8988T (cell line): ENCODE data around the gene SH3TC1.

ENCODE experiments used
- DNase-seq: peaks from one replicate; pipeline ENCODE4 v3.0.0; 2011

SH3TC1 gene

DNA sequence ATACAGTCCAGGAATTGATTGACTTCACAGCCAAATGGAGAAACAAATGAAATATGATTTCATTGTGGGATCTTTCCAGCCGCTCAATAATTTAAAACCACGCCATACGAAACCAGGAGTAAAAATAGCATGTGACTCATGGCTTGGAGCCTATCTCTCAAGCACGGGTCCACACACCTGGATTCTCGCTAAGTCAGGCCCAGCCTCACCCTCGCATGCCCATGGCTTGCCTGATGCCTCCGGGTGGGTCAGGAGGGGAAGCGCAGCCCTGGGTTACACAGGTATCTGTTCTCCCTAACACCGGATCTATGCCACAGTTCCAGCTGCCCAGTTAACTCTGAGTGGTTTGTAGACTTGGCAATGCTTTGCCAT is 34.9 kb upstream of the SH3TC1 start:
- DNase-seq: no peak

DNA sequence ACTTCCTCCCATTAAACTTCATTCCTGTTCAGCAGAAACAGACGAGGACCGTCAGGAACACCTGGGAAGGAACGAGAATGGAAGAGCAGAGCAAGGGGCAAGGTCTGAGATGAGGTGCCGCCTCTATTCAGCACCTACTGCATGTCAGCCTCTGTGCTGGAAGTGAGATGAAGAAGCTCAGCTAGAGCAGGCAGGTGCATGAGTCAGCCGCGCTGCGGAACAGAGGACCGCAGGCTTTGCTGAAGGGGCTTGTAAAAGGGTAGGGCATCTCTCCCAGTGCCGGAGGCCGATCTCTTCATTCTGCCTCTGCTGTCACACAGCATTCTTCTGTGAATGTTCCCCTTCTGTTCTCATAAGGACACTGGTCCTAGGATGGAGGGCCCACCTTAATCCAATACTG is 34.4 kb upstream of the SH3TC1 start:
- no peak for DNase-seq

DNA sequence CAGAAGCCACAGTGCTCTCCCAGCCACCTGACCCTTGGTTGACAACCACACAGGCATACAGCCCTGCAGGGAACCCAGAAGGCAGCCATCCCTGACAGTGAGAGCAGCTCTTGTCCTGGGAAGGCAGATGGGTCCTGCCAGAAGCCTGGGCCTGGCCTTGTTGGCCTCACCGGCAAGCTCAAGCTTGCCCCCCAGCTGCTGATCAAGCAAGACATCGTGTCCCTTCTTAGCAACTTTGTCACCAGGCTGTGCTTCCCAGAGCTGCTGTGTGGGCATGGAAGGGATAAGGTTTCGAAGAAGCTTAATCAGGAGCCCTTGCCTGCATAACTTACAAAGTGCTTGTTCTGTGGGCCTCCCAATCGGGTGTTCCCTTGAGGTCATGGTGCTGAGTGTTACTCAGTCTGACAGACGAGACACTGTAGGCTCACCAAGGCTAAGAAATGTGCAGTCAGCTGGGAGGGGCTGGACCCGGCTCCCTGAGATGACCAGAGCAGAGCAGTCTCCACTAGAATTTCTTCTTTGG is 33.7 kb upstream of the SH3TC1 start:
- DNase-seq: no peak

DNA sequence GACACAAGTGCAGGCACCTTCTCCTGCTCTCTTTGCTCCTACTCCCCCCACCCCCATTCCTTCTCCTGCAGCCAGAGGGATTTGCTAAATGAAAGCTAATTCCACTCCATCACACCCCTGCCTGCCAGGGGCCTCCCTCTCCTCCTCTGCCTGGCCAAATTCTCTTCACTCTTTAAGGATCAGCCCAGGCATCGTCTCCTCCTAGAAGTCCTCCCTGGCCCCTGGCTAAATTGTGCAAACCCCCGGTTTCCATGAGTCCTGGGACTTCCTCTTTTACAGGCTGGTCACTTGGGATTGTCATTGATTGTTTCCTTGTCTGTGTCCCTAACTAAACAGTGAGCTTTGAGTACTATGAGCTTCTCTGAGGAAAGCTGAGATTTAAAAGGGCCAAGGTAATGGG is 31.8 kb upstream of the SH3TC1 start:
- DNase-seq: no peak

DNA sequence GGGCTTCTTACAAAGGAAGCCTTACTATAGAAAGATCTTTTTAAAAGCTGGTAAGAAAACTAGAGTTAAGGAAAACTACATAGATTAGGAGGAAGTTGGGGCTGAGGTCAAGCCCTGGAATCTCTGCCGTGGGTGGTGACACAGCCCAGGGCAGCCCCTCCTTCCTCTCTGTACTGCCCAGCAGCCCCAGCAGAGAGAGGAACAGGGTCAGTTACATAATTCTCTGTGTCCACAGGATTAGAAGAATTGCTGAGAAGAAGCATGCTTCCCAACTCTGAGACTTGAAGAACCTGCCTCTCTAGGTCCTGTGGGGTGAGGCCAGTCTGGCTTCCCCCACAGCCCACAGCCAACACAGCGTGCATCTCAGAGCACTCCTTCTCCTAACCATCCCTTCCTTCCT is 31.3 kb upstream of the SH3TC1 start:
- no peak for DNase-seq

DNA sequence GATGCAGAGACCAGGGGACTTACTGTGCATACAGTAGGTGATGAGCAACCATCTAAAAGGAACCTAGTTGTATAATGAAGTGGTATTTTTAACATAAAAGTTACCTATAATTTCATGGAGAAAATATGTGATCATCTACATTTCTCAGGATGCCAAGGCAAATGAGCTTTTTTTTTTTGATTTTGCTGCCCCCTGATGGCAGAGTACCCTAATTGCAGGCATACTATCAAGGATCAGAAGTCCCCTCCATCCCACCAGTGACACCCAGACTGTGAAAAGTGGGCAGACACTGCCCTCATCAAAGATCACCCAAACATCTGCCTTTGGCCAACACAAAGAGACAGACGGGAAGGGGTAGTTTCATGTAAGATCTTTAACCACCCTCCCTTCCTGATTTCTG is 30.9 kb upstream of the SH3TC1 start:
- DNase-seq: no peak

DNA sequence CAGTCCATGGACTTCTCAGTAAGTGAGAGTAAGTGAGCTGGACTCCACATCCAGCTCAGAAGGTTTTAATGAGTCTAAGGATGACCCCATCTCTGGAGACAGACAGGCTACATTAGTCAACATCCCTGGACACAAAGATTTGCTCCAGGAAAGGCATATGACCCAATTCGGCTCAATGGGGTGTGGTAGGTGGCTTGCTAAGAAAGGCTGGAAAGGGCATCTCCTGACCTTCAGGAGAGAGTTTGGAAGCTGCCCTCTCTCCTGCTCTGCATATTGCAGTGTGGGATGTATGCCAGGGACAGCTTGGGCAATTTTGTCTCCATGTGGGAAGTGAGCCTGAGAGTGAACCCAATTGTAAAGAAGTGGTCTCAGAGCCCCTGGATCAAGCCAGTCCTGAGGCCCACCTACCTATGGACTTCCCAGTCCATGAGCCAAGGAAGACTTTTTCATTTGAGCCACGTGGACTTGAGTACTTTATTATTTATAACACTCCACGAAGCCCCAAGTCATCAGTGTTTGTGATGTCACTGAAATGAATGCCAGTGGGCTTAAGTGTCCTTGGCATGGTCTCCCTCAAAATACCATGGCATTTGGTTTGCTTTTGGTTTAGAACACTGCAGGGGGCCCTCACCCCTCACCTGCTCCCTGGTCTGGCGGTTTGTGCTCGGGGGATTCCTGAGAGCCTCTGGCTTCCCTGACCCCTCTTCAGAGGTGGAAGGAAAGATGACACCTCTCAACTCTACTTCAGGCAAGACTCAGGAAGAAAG is 30.1 kb upstream of the SH3TC1 start:
- no peak for DNase-seq

DNA sequence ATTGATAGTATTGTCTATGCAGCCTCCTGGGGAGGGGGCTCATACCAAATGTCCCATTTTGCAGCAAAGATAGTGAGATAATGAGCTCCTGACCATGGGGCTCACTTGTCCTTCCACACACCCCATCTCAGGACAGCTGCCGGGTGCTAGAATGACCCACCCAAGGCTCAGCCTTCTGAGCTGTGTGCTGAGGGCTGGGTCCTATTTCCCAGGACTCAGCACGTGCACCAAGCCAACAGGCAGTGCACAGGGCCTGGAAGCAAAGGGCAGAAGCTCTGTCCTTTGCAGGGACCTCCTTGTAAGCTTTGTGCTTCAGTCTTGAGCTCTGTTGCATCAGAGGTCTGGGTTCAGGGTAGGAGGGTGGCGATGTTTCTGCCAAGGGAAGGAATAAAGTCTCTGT is 29.3 kb upstream of the SH3TC1 start:
- no peak for DNase-seq

DNA sequence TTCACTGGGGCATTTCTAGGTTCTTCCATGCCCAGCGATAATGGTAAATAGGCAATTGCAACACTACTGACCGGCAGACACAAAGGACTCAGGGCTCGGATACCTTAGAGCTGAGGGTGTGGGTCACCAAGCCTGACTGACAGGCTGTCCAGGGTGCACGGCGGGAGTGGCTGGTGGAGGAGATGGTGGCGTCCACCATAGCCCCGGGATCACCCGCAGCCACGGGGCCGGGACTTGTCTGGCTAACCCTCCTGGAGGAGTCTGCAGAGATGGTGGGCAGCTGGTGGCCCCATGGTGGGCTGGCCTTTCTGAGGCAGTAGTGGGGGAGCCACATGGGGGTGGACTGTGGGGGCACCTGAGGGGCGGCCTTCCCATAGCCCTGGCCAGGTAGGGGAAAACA is 28.7 kb upstream of the SH3TC1 start:
- DNase-seq: no peak

DNA sequence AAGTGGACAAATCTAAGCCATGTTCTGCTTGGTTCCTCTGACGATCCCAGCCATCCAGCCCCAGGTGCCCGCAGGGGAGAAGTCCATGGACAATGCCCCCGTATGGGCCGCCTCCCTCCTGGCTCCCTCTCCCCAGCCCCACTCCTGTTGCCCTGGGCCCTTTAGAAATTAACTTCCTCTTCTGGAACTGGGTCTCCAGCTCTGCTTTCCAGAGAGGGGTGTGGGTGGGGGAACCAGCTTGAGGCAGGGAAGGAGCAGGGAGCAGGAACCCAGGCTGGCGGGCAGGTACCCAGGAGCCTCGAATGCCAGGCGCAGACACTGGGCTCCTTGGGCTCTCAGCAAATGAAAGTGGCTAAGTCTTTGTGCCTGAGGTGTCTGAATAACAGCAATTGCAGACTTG is 27.8 kb upstream of the SH3TC1 start:
- DNase-seq: no peak

DNA sequence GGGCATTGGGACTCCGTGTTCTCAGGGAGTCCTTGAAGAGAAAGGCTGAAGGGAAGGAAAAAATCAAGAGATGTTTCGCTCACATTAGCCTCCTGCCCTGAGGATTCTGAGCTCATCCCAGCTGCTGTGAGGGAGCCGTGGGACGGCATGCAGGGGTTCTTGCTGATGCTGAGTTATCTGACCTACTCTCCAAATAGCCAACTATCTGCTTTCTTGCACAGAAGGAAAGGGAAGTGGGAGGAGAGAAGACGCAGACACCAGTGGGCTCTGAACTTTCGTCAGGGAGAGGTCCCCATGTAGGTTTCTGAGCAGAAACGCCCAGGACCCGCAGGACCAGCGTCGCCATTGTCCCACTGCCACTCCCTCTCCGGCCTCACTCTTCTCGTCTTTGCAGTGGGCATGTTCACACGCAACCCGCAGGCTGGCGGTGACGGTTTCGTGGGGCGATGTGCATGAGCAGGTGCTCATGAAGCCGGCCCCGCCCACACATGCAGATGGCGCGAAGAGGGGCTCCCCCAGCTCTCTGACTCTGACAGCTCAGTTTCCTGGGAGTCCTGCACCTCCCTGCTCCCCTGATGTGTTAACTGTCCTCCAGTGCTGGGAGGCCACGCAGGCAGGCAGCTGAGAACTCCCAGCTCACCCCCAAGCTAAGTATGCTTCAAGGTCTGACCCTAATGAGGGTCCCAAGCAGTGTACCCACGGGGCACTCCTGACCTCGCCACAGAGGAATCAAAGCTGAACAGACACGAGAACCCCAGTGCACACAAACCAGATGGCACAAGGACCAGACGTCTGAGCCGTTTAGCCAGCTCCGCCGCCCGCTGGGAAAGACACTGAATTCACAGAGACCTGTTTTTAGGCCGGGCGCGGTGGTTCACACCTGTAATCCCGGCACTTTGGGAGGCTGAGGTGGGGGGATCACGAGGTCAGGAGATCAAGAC is 26.8 kb upstream of the SH3TC1 start:
- no peak for DNase-seq

DNA sequence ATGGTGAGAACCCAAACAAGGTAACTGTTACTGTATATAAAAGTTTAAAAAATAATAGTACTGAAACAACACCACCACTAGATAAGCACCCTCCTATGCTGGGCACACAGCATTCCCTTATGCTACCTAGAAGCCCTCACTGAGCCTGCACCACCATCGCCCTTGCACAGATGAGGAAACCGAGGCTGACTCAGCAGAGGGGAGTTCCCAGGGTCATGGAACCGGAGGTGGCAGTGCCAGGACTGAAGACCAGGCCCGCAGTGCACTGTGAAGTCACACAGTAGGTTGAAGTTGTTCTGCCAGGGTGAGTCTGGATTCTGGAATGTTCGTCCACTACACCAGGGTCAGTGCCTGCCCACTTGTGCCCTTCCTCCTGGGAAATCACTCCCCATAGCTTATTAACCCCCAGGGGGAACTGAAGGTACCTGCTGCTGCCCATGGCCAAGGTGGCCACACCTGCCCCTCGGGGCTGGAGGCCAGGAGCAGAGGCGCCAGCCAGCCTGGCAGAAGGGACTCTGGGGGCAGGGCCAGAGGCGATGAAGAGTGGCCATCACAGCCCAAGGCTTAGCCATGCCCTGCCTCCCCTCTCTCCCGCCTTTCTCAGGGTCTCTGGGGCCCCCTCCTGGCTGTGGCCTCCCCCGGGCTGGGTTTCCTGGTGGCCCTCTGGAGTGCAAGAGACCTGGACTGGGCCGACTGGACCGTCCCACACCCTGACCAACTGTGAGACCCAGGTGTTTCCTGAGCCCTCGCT is 25.4 kb upstream of the SH3TC1 start:
- no peak for DNase-seq

DNA sequence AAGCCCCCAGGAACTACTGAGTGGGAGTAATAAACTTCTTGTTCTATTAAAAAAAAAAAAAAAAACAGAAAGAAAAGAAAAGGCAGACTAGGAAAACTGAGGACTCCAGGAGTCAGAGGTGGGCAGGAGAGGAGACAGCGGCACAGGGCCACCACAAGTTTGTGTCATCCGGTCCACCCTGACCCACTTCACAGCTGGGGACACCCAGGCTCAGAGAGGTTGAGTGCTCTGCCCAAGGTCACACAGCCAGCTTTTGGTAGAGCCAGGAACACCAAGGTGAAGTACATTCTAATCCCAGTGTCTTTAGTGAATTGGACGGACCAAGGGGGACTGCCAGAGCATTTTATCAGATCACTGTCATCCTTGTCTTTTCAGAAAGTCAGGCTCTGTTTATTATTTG is 24.1 kb upstream of the SH3TC1 start:
- no peak for DNase-seq

DNA sequence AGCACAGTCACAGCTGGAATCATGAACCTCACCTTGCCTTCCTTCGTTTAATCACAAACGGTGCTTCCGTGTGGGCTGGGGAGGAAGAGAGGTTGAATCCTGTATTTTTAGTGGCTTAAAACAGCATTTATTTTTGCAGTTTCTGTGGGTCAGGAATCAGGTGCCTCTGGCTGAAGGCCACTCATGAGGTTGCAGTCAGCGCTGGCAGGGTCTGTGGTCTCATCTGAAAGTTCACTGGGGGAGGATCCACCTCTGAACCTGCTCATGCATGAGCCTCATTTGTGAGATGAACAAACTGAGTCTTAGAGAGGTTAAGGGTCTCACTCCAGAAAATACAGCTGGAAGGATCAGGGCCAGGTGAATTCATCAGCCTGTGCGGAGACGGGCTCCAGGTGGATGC is 23.4 kb upstream of the SH3TC1 start:
- no peak for DNase-seq

DNA sequence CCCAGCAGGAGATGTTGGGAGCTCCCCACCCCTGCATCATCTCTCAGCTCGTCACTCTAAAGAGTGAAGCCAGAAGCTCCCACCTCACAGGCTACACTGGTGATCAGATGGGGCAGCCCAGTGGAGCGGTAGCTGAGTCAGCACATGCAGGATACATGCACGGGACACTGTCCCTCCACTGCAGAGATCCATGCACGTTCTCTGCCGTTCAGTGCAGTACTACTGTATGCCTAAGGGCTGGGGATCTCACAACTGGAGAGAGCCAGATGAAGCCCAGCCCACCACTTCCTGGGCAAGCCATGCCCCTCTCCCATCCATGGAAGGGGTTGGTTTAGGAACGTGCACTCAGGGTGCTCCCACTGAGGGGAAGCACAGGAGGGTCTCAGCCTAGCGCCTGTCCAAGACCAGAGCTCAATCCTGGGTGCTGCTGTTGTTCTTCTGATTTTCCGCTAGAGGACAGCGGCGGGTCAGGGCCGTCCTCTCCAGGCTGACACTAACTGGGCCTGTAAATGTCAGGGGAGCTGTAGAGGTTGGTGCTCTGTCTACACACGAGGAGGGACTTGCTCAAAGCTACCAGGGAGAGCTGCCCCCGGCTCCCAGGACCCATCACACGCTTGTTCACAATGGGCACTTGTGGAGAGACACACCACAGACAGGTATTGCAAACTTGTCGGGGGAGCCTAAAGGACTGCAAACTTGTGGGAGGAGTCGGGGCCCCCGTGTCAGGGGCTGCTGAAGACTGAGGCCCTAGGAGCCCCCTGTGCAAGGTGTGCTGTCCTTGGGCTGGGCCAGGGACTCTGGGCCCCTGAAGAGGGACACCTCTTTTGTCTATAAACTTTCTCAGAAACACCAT is 22.3 kb upstream of the SH3TC1 start:
- DNase-seq: peak; percentile 79

DNA sequence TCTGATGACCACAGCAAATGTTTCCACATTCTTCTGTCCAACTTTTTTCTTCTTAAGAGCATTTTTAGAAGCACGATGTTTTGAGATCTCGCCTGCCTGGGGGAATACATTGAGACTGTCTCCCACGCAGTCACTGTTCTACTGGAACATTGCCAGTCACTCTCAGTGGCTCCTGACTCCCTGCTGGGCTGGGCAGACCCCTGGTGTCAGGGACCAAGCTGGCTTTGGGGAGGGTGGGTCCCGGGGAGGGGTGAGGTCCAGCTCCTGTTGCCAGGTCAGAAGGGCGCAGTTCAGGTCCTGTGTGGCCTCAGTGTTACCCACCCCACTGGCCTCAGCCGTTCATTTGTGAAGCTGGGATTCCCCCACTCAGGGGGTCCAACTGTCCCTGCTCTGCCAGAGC is 21.5 kb upstream of the SH3TC1 start:
- no peak for DNase-seq

DNA sequence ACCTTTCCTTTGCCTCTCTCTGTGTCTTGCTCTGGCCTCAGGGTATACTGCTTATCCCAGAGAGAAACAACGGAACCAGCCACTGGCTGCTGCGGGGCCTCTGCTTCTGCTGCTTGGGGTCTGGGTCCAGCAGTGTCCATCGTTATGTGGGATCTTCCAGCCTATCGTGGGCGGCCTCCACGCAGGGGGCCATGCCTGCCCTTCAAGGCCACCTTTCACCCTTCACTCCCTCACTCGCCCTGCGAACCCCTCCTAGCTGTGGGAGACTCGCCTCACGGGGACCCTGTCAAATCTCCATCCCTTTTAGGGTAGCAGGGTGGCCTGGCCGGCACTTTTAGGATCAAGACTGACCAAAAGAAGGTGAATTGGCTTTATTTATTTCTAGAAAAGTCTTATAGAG is 21.1 kb upstream of the SH3TC1 start:
- no peak for DNase-seq

DNA sequence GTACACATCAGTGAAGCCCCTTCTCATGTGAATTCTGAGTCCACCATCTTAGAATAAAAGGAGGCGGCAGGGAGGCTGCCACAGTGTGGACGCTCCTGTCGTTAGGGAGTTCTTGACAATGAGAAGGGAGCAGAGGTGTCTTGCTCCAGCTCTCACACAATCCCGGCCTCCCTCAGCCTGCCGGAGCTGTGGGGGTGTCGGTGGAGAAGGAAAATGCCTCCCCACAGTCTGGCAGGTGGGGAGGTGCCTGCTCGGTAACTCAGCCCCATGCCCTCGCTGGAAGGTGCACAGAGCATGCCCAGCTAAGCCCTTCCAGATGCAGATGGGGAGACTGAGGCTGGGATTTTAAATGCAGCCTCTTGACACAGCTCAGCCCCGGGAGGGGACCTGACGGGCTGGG is 20.0 kb upstream of the SH3TC1 start:
- DNase-seq: no peak

DNA sequence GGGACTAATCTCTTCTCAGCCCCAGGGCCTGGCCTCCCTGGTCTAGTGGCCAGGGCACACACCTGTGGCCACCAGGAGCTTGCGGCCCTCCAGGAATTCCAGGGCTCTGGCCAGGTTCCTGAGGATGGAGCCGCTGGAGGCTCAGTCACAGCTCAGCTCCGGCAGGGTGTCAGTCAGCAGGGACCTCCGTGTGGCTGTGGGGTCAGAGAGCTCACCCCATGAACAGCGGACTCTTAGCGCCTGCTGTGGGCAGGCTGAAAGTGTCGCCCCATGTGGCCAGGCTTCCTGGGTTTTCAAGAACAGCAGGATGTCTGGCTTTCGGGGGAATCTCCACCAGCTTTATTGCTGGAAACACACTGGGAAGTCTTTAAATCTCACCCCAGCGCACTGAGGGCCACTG is 19.3 kb upstream of the SH3TC1 start:
- DNase-seq: no peak

DNA sequence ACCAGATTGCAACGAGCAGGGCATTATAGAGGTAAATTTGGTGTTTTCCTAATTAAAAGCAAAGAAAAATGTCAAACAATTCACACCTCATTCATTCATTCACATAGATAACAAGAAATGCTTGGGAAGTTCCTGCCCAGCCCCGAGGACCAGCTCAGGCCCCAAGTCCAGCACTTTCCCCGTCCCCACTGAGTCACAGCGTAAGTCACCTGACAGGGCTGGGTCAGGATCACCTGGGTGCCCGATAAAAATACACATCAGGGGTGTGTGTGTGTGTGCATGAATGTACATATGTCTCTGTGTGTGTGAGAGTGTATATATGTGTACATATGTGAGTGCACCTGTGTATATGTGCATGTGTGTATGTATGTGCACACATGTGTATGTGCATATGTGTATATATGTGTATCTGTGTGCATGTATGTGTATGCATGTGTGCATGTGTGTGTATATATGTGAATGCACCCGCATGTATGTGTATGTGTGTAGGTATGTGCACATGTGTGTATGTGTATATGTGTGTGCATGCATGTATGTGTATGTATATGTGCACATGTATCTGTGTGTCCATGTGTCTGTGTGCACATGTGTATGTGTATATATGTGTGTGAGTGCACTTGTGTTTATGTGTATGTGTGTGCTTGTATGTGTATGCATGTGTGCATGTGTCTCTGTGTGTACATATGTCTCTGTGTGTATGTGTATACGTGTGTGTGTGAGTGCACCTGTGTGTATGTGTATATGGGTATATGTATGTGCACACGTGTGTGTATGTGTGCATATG is 18.6 kb upstream of the SH3TC1 start:
- DNase-seq: no peak

DNA sequence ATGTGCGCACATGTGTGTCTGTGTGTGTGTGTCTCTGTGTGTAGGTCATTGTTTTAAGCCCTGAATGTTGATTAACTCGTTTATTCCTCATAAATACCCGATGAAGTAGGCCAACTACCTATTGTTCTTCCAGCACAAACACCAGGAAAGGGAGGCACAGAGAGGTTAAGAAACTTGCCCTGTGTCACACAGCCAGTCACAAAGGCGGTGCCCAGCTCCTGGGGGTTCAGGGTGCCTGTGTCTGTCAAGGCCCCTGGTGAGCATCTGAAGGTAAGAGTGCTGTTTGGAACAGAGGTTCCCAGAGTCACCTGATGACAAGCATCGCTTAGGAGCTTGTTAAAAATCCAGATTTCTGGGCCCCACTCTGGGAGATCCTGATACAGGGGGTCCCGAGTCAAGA is 18.0 kb upstream of the SH3TC1 start:
- no peak for DNase-seq

DNA sequence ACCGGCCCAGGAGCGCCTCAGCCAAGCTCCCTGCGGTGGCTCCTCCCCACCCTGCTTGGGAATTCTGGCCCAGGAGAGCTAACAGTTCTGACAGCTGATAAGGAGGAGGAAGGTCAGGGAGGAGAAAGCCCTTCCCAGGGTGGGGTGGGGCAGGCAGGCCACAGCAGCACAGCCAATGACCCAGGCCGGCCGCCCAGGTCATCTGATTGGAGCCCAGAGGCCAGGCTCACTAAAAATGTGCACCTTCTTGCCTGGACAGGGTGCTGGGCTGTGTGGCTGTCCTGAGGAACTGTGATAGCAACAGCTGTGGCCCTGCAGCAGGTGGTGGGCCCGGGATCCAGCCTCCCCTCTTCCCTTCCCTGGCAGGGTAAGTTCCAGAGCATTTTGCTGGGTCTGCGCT is 17.2 kb upstream of the SH3TC1 start:
- DNase-seq: no peak
